A549 treated with Mapracorat at 1 μM for 4 hours (cell line): ENCODE results near the gene OR13G1. TPM values are rescaled to one million over a fixed set of nuclear protein-coding genes. Genes with fewer than 3 reads are reported as not detected.

Experiments
- total RNA-seq: library from RNA; stranded (reverse); fragments of 200-300 nt; extraction: Qiagen RNA extraction; gene quantifications from 5 replicates; pipeline ENCODE4 v1.2.3, GENCODE V29; 2022

OR13G1 gene, protein sequence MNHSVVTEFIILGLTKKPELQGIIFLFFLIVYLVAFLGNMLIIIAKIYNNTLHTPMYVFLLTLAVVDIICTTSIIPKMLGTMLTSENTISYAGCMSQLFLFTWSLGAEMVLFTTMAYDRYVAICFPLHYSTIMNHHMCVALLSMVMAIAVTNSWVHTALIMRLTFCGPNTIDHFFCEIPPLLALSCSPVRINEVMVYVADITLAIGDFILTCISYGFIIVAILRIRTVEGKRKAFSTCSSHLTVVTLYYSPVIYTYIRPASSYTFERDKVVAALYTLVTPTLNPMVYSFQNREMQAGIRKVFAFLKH
- not detected in 5 replicates for total RNA-seq

GRCh38 chr1:247679639-247680038 is at the start of gene OR13G1:
Gene OR13G1, minus strand, starts transcription at chr1:247679739. Its CDS starts 6,698 bp downstream, at chr1:247673041.

GRCh38 chr1:247716546-247716945 is 37.0 kb upstream of the OR13G1 start, which contains the start of gene OR6F1:
Gene OR6F1, minus strand, starts transcription at chr1:247716646. Its CDS starts 3,891 bp downstream, at chr1:247712755.

Other genes starting within 250 kb of the OR13G1 start
- not detected in 5 replicates for gene OR2B11, start 221.6 kb downstream of the OR13G1 start, total RNA-seq
- gene OR2C3, start 143.3 kb downstream of the OR13G1 start, total RNA-seq, result not detected in 5 replicates
- not detected in 5 replicates for gene GCSAML, start 130.6 kb downstream of the OR13G1 start, total RNA-seq
- not detected in 5 replicates for gene OR2G2, start 91.4 kb downstream of the OR13G1 start, total RNA-seq
- gene OR2G3, start 74.2 kb downstream of the OR13G1 start, total RNA-seq, result not detected in 5 replicates
- not detected in 5 replicates for gene OR6F1, start 36.9 kb upstream of the OR13G1 start, total RNA-seq
- gene OR14K1, start 58.9 kb upstream of the OR13G1 start, total RNA-seq, result not detected in 5 replicates
- gene OR14A2, start 68.4 kb upstream of the OR13G1 start, total RNA-seq, result not detected in 5 replicates
- not detected in 5 replicates for gene OR1C1, start 80.8 kb upstream of the OR13G1 start, total RNA-seq
- not detected in 5 replicates for gene OR14A16, start 144.4 kb upstream of the OR13G1 start, total RNA-seq
- gene OR11L1, start 162.2 kb upstream of the OR13G1 start, total RNA-seq, result not detected in 5 replicates
- not detected in 5 replicates for gene TRIM58, start 177.4 kb upstream of the OR13G1 start, total RNA-seq
- gene OR2W3, start 215.8 kb upstream of the OR13G1 start, total RNA-seq, result not detected in 5 replicates
- gene OR2T8, start 240.5 kb upstream of the OR13G1 start, total RNA-seq, result not detected in 5 replicates
- not detected in 5 replicates for gene OR2AJ1, start 245.2 kb upstream of the OR13G1 start, total RNA-seq